ES-I3 (cell line): ENCODE data around the gene HLA-DQA2.
"Not testable (repeated sequence)": the region's sequence is repeated elsewhere in the genome, so short reads cannot be mapped to it uniquely, and the experiment has no call there.

Source experiments
- H3K36me3 ChIP-seq: 2 replicates; pipeline ENCODE4 v1.6.1; 2013; ENCODE audit warnings: mild to moderate bottlenecking, low read length, control low read depth, moderate library complexity; ENCODE audit not compliant: insufficient read depth
- H3K4me1 ChIP-seq: 2 replicates; pipeline ENCODE4 v1.6.1; 2013; ENCODE audit warnings: mild to moderate bottlenecking, control low read depth, low read length; ENCODE audit not compliant: insufficient read depth
- H3K9ac ChIP-seq: 2 replicates; pipeline ENCODE4 v1.6.1; 2013; ENCODE audit warnings: low read depth, mild to moderate bottlenecking, low read length, moderate library complexity
- H3K9me3 ChIP-seq: 2 replicates; pipeline ENCODE4 v1.6.1; 2013; ENCODE audit warnings: mild to moderate bottlenecking, low read length, moderate library complexity; ENCODE audit not compliant: control insufficient read depth, insufficient read depth

The HLA-DQA2 gene

GRCh38 chr6:32741031-32741960 is at the start of gene HLA-DQA2:
Gene HLA-DQA2, plus strand, starts transcription at chr6:32741391. Its CDS starts 53 bp downstream, at chr6:32741444.
- Histone ChIP-seq H3K9ac (no peak within 1 kb of the TSS), H3K4me1 (no peaks in the 10 kb centered on the region), H3K9me3 (no peaks in the 10 kb centered on the region), H3K36me3 (no peaks in the 10 kb centered on the region)

GRCh38 chr6:32692019-32692418 is 49.2 kb upstream of the HLA-DQA2 start:
- no peaks in the 10 kb centered on the region for H3K4me1 ChIP-seq
- no peak overlapping the region for H3K9ac ChIP-seq
- no peaks in the 10 kb centered on the region for H3K9me3 ChIP-seq
- H3K36me3 ChIP-seq = no peaks in the 10 kb centered on the region

- H3K36me3 ChIP-seq = no peaks in the 10 kb centered on the region
- H3K9ac ChIP-seq = no peak overlapping the region
- H3K9me3 ChIP-seq = no peaks in the 10 kb centered on the region
- H3K4me1 ChIP-seq = no peaks in the 10 kb centered on the region
Observed at GRCh38 chr6:32697031-32697430, 44.2 kb upstream of the HLA-DQA2 start.

- 0 out of 2 replicates have a peak, but pooled peaks cover 3% of the 10 kb centered on the region for H3K4me1 ChIP-seq
- no peaks in the 10 kb centered on the region for H3K9me3 ChIP-seq
- no peak overlapping the region for H3K9ac ChIP-seq
- H3K36me3 ChIP-seq = no peaks in the 10 kb centered on the region
Observed at GRCh38 chr6:32700391-32701040, 40.7 kb upstream of the HLA-DQA2 start.

- 0 out of 2 replicates have a peak, but pooled peaks cover 3% of the 10 kb centered on the region for H3K4me1 ChIP-seq
- no peaks in the 10 kb centered on the region for H3K36me3 ChIP-seq
- no peaks in the 10 kb centered on the region for H3K9me3 ChIP-seq
- no peak overlapping the region for H3K9ac ChIP-seq
Observed at GRCh38 chr6:32703347-32703746, 37.8 kb upstream of the HLA-DQA2 start.

GRCh38 chr6:32705164-32705563 is 36.0 kb upstream of the HLA-DQA2 start:
- not testable (repeated sequence) for H3K9ac ChIP-seq, H3K4me1 ChIP-seq, H3K36me3 ChIP-seq, H3K9me3 ChIP-seq

GRCh38 chr6:32709625-32710024 is 31.6 kb upstream of the HLA-DQA2 start:
- no peak overlapping the region for H3K9ac ChIP-seq
- H3K4me1 ChIP-seq = no peaks in the 10 kb centered on the region
- no peaks in the 10 kb centered on the region for H3K36me3 ChIP-seq
- no peaks in the 10 kb centered on the region; the same call in 1 of the 2 replicates for H3K9me3 ChIP-seq

- no peak overlapping the region for H3K9ac ChIP-seq
- H3K36me3 ChIP-seq = no peaks in the 10 kb centered on the region
- no peaks in the 10 kb centered on the region; the same call in 1 of the 2 replicates for H3K9me3 ChIP-seq
- H3K4me1 ChIP-seq = no peaks in the 10 kb centered on the region
Observed at GRCh38 chr6:32713241-32713640, 27.9 kb upstream of the HLA-DQA2 start.

- H3K4me1 ChIP-seq = no peaks in the 10 kb centered on the region
- H3K9me3 ChIP-seq = no peaks in the 10 kb centered on the region
- no peak overlapping the region for H3K9ac ChIP-seq
- H3K36me3 ChIP-seq = no peaks in the 10 kb centered on the region
Observed at GRCh38 chr6:32716396-32716795, 24.8 kb upstream of the HLA-DQA2 start.

GRCh38 chr6:32718879-32719278 is 22.3 kb upstream of the HLA-DQA2 start:
- H3K9me3 ChIP-seq = no peaks in the 10 kb centered on the region
- no peaks in the 10 kb centered on the region for H3K4me1 ChIP-seq
- H3K9ac ChIP-seq = no peak overlapping the region
- no peaks in the 10 kb centered on the region for H3K36me3 ChIP-seq

- Histone ChIP-seq H3K36me3 (no peaks in the 10 kb centered on the region), H3K9me3 (no peaks in the 10 kb centered on the region), H3K9ac (no peak overlapping the region), H3K4me1 (no peaks in the 10 kb centered on the region)
Observed at GRCh38 chr6:32738126-32738525, 3.1 kb upstream of the HLA-DQA2 start.

GRCh38 chr6:32742374-32742773 is 1.2 kb downstream of the HLA-DQA2 start:
- H3K36me3 ChIP-seq = no peaks in the 10 kb centered on the region
- no peaks in the 10 kb centered on the region for H3K9me3 ChIP-seq
- H3K9ac ChIP-seq = no peak overlapping the region
- no peaks in the 10 kb centered on the region for H3K4me1 ChIP-seq

- H3K4me1 ChIP-seq = no peaks in the 10 kb centered on the region
- H3K9ac ChIP-seq = no peak overlapping the region
- no peaks in the 10 kb centered on the region for H3K36me3 ChIP-seq
- no peaks in the 10 kb centered on the region for H3K9me3 ChIP-seq
Observed at GRCh38 chr6:32744776-32745175, 3.6 kb downstream of the HLA-DQA2 start.

GRCh38 chr6:32745649-32746048 is 4.5 kb downstream of the HLA-DQA2 start:
- not testable (repeated sequence) for H3K4me1 ChIP-seq, H3K9ac ChIP-seq, H3K36me3 ChIP-seq, H3K9me3 ChIP-seq

- Histone ChIP-seq H3K9ac (no peak overlapping the region), H3K4me1 (no peaks in the 10 kb centered on the region), H3K36me3 (no peaks in the 10 kb centered on the region), H3K9me3 (no peaks in the 10 kb centered on the region)
Observed at GRCh38 chr6:32752580-32752979, 11.4 kb downstream of the HLA-DQA2 start.
